HFFc6 (cell line): Measurements from ENCODE around the gene DUSP15. TPM values are rescaled to one million over a fixed set of nuclear protein-coding genes. Genes with fewer than 3 reads are reported as not detected.

Experiments
- DNase-seq: peaks from one replicate; pipeline ENCODE4 v3.0.0-alpha.2; 2018
- H3K27ac Mint-ChIP-seq: 2 replicates; pipeline ENCODE4 v1.8.0; 2020; ENCODE audit warnings: mild to moderate bottlenecking, mixed read lengths
- H3K27me3 Mint-ChIP-seq: 2 replicates; pipeline ENCODE4 v1.8.0; 2021; ENCODE audit warnings: mild to moderate bottlenecking, moderate library complexity, mixed read lengths; ENCODE audit not compliant: insufficient read depth
- H3K36me3 Mint-ChIP-seq: 2 replicates; pipeline ENCODE4 v1.8.0; 2021; ENCODE audit warnings: low read depth, mixed read lengths
- H3K4me1 Mint-ChIP-seq: 2 replicates; pipeline ENCODE4 v1.8.0; 2020; ENCODE audit warnings: low read depth, mixed read lengths
- H3K4me3 Mint-ChIP-seq: 2 replicates; pipeline ENCODE4 v1.8.0; 2020; ENCODE audit warnings: mild to moderate bottlenecking, moderate library complexity, mixed read lengths
- H3K9me3 Mint-ChIP-seq: 2 replicates; pipeline ENCODE4 v1.8.0; 2020; ENCODE audit warnings: mild to moderate bottlenecking, mixed read lengths
- total RNA-seq, 6 experiments: library from RNA; stranded (reverse); fragmentation: NEBNext Ultra II Directional; extraction: Animal tissue kit (Norgen Biotek cat#: 25700); gene quantifications; 2 replicates in 1 of 6; 3 replicates in 5 of 6; pipeline ENCODE4 v1.2.3, GENCODE V29; 2021
- TF ChIP-seq, protein P1 (sequence below): fragments of 200-600 bp; sonication (generic); IDR thresholded peaks from 2 replicates; pipeline ENCODE4 v1.5.0; 2021; ENCODE audit warnings: antibody characterized with exemption, mild to moderate bottlenecking

The DUSP15 gene
- total RNA-seq, 6 experiments from 2014 or later = not detected

DNA sequence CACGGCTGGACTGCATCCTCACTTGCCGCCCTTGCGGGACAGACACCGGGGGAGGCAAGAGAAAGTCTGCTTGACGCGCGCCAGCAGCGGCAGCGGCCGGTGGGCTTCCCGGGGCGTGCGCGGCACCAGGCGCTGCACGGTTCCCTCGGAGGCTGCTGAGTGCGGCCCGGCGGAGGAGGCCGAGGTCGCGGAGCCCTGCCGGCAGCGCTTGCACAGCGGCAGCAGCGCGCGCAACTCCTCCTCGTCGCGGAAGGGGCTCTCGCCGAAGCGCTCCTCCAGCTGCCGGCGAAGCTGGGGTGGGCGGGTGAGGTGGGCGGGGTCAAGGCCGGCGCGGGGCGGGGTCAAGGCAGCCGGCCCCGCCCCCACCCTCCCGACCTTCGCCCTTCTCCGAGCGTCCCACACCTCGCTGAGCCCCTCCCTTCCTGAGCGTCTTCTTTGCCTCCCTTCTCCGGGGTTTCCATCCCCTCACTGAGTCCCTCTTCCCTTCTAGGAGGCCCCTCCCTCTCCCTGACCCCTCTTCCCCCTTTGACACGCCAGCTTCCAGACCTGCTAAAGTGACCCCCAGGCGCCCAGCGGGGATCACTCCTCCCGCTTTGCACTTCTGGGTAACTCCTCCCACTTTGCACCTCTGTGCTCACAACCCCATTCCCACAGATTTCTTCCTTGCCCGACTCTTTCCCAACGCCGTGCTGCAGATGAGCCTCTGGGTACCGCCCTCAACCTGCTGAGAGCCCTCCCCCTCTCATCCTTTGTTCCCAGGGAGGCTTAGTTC is 8.8 kb downstream of the DUSP15 start:
- TF ChIP-seq, protein P1, sequence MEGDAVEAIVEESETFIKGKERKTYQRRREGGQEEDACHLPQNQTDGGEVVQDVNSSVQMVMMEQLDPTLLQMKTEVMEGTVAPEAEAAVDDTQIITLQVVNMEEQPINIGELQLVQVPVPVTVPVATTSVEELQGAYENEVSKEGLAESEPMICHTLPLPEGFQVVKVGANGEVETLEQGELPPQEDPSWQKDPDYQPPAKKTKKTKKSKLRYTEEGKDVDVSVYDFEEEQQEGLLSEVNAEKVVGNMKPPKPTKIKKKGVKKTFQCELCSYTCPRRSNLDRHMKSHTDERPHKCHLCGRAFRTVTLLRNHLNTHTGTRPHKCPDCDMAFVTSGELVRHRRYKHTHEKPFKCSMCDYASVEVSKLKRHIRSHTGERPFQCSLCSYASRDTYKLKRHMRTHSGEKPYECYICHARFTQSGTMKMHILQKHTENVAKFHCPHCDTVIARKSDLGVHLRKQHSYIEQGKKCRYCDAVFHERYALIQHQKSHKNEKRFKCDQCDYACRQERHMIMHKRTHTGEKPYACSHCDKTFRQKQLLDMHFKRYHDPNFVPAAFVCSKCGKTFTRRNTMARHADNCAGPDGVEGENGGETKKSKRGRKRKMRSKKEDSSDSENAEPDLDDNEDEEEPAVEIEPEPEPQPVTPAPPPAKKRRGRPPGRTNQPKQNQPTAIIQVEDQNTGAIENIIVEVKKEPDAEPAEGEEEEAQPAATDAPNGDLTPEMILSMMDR = no peak
- Mint-ChIP-seq H3K4me1 (no peaks in the 10 kb centered on the region), H3K9me3 (no peaks in the 10 kb centered on the region), H3K27ac (no peak overlapping the region), H3K36me3 (no peaks in the 10 kb centered on the region), H3K4me3 (peak overlapping the region; percentile 4; the same call in 1 of the 2 replicates), H3K27me3 (peaks cover 44% of the 10 kb centered on the region)
- no peak for DNase-seq

DNA sequence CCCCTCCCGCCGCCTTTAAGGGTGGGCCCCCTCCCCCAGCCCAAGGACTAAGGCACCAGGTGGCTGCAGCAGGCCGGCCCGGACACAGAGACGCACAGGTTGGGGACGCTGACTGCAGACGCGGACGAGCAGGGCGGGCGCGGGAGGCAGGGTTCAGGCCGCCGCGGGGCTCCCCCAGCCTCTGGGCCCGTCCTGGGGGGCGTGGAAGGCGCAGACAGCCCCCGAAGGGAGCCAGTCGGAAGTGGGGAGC is 9.3 kb downstream of the DUSP15 start:
- no peaks in the 10 kb centered on the region for H3K9me3 Mint-ChIP-seq
- peaks cover 39% of the 10 kb centered on the region for H3K27me3 Mint-ChIP-seq
- DNase-seq = no peak
- H3K4me3 Mint-ChIP-seq = no peak overlapping the region
- TF ChIP-seq, protein P1 = no peak
- H3K4me1 Mint-ChIP-seq = no peaks in the 10 kb centered on the region
- H3K36me3 Mint-ChIP-seq = no peaks in the 10 kb centered on the region
- H3K27ac Mint-ChIP-seq = no peak overlapping the region

DNA sequence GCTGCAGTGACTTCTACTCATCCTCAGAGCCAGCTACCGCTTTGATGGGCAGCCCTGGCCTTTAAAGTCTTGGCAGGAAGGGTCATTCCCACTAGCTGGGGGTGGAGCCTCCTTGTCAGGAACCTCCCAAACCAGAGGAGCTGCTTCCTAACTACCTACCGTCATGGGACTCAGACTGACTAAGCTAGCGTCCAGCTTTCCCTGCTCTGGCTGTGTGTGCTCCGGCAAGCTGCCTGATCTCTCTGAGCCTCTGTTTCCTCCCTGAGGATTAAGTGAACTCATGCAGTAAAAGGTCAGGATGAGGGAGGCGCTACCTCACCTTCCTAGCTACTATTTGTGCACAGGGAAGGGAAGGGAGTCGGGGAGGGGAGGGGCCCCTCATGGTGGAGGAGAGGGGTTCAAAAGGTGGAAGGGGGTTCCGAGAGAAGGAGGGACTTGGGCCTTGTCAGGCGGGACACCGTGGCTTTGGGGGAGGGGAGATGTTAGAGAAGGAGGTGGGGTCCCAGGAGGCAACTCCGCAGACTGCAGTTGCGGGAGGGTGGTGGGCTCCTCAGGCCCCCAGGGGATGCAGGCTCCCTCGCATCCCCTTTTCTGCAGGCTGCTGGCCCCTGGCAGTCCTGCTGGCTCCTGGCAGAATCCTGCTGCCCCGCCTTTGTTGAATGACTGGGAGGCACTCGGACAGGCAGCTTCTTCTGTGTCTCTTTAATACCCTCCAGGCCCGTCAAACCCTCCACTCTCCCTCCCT is 9.8 kb downstream of the DUSP15 start:
- DNase-seq = no peak
- no peak overlapping the region for H3K4me3 Mint-ChIP-seq
- TF ChIP-seq, protein P1 = no peak
- H3K27ac Mint-ChIP-seq = no peak overlapping the region
- H3K27me3 Mint-ChIP-seq = peaks cover 37% of the 10 kb centered on the region
- H3K36me3 Mint-ChIP-seq = no peaks in the 10 kb centered on the region
- no peaks in the 10 kb centered on the region for H3K9me3 Mint-ChIP-seq
- no peaks in the 10 kb centered on the region for H3K4me1 Mint-ChIP-seq

DNA sequence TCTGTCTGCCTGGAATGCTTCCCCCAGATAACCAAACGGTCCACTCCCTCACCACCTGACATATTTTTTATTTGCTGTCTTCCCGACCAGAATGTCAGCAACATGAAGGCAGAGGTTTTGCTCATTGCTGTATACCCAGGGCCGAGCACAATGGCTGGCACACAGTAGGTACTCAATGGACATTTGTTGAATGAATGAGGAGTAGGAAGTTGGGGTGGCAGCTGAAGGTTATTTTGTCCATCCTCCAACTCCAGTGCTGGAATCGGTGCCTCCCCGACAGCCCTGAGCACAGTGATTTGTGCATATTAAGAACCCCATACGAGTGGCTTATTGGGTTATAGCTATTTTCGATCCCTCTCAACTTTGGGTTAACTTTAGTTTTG is 10.3 kb downstream of the DUSP15 start:
- Mint-ChIP-seq H3K4me3 (no peak overlapping the region), H3K27ac (no peak overlapping the region), H3K4me1 (no peaks in the 10 kb centered on the region), H3K36me3 (no peaks in the 10 kb centered on the region), H3K9me3 (no peaks in the 10 kb centered on the region), H3K27me3 (peaks cover 37% of the 10 kb centered on the region)
- TF ChIP-seq, protein P1 = no peak
- DNase-seq = no peak

DNA sequence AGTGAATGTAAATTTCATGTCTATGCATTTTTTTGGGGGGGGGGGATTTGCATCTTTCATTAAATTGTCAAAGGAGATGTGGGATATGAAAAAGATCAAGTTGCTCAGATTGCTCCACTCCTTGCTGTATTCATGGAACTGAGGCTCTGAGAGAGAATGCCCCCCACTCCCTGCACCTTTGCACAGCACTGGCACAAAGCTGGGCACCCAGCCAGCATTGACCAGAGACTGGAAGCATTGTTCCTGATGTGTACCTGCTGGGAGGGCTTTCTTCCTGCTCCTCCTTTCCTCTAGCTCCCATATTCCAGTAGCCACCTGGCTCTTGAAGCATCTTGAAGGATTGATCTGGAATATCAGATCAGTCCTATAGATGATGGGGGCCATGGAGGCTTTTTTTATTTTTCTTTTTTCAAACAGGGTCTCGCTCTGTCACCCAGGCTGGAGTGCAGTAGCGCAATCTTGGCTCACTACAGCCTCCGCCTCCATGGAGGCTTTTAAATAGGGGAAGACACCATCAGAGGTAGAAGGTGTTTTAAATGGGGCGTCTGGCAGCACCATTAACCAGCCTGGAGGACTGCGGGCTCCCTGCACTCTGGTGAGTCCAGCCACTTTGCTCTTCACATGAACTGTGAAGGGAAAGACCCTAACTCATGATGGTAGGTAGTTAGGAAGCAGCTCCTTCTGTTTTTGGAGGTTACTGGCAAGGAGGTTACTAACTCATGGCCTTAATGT is 10.9 kb downstream of the DUSP15 start:
- no peak for DNase-seq
- no peak overlapping the region for H3K27ac Mint-ChIP-seq
- H3K4me3 Mint-ChIP-seq = no peak overlapping the region
- no peaks in the 10 kb centered on the region for H3K9me3 Mint-ChIP-seq
- peaks cover 37% of the 10 kb centered on the region for H3K27me3 Mint-ChIP-seq
- H3K36me3 Mint-ChIP-seq = no peaks in the 10 kb centered on the region
- TF ChIP-seq, protein P1 = no peak
- H3K4me1 Mint-ChIP-seq = no peaks in the 10 kb centered on the region
